Keratinocyte (primary cell): Measurements from ENCODE around the gene HYKK. TPM values are rescaled to one million over a fixed set of nuclear protein-coding genes. Genes with fewer than 3 reads are reported as not detected.

ENCODE experiments used
- DNase-seq: peaks from one replicate; pipeline ENCODE4 v3.0.0-alpha.2; 2011; ENCODE audit warnings: low read depth, missing footprints, low spot score
- FAIRE-seq: peaks from 2 replicates; lab custom pipeline; 2011; peaks lifted over from hg19 to GRCh38; lab: Jason Lieb, UNC
- H2AFZ ChIP-seq: 2 replicates; pipeline ENCODE4 v1.6.0; 2012; ENCODE audit warnings: low read length, control low read depth, inconsistent platforms; ENCODE audit not compliant: control insufficient read depth
- H3K27ac ChIP-seq: 2 replicates; pipeline ENCODE4 v1.5.1; 2011; ENCODE audit warnings: low read length; ENCODE audit not compliant: control insufficient read depth, insufficient read depth
- H3K27me3 ChIP-seq: 3 replicates; pipeline ENCODE4 v1.6.0; 2011; ENCODE audit warnings: low read length; ENCODE audit not compliant: control insufficient read depth, insufficient read depth; ENCODE audit errors: extremely low read depth
- H3K36me3 ChIP-seq, 2 experiments: 2 replicates in 1 of 2; 3 replicates in 1 of 2; pipeline ENCODE4 v1.5.1; 2011; ENCODE audit warnings: low read length in 2 of 2, mild to moderate bottlenecking in 1 of 2; ENCODE audit not compliant: control insufficient read depth in 2 of 2, insufficient read depth in 2 of 2; ENCODE audit errors: extremely low read depth in 1 of 2
- H3K4me1 ChIP-seq: 3 replicates; pipeline ENCODE4 v1.5.1; 2011; ENCODE audit warnings: low read length; ENCODE audit not compliant: control insufficient read depth, insufficient read depth; ENCODE audit errors: extremely low read depth
- H3K4me2 ChIP-seq: 3 replicates; pipeline ENCODE4 v1.6.0; 2011; ENCODE audit warnings: low read depth, low read length; ENCODE audit not compliant: control insufficient read depth, insufficient read depth; ENCODE audit errors: extremely low read depth
- H3K4me3 ChIP-seq, 3 experiments: fragments of 200-600 bp in 1 of 3; sonication (generic) in 1 of 3; 2 replicates in 2 of 3; 3 replicates in 1 of 3; pipeline ENCODE4 v1.5.1; 2011 to 2016; ENCODE audit warnings: low read length in 3 of 3, mild to moderate bottlenecking in 3 of 3, control low read depth in 2 of 3, inconsistent platforms in 1 of 3, low read depth in 1 of 3, mixed read lengths in 1 of 3, mixed run types in 1 of 3, moderate library complexity in 1 of 3; ENCODE audit not compliant: control insufficient read depth in 2 of 3, insufficient read depth in 2 of 3; ENCODE audit errors: extremely low read depth in 1 of 3
- H3K79me2 ChIP-seq: 2 replicates; pipeline ENCODE4 v1.6.0; 2012; ENCODE audit warnings: low read length; ENCODE audit not compliant: control insufficient read depth, insufficient read depth
- H3K9ac ChIP-seq: 3 replicates; pipeline ENCODE4 v1.6.0; 2011; ENCODE audit warnings: low read length; ENCODE audit not compliant: control insufficient read depth, insufficient read depth; ENCODE audit errors: extremely low read depth
- H3K9me1 ChIP-seq: 3 replicates; pipeline ENCODE4 v1.6.0; 2011; ENCODE audit warnings: low read length; ENCODE audit not compliant: control insufficient read depth, insufficient read depth; ENCODE audit errors: extremely low read depth
- H3K9me3 ChIP-seq: 2 replicates; pipeline ENCODE4 v1.5.1; 2012; ENCODE audit warnings: low read depth, low read length; ENCODE audit not compliant: control insufficient read depth
- H4K20me1 ChIP-seq: 3 replicates; pipeline ENCODE4 v1.6.0; 2011; ENCODE audit warnings: low read length; ENCODE audit not compliant: control insufficient read depth, insufficient read depth; ENCODE audit errors: extremely low read depth
- EZH2 ChIP-seq: IDR thresholded peaks from one replicate; pipeline ENCODE4 v1.6.1; 2012; ENCODE audit warnings: inconsistent platforms, mild to moderate bottlenecking, low read length, moderate library complexity
- dilution Hi-C: fragments of 300-500 bp; cut with MboI; formaldehyde crosslinking; loops from one replicate; pipeline ENCODE4 v1.7.0; 2020; ENCODE audit warnings: low sequenced_read_pairs; ENCODE audit not compliant: extremely low pct_ligation_motif_present
- polyA plus RNA-seq, 5 experiments: library from polyadenylated mRNA; depleted of rRNA in 3 of 5; stranded (reverse) in 3 of 5; stranded (forward) in 1 of 5; unstranded in 1 of 5; fragments of >200 nt; gene quantifications; 1 replicate in 1 of 5; 2 replicates in 3 of 5; 3 replicates in 1 of 5; pipeline versions ENCODE4 v1.2.1 to v1.2.3, GENCODE V29; 2011 to 2012; ENCODE audit warnings: missing spikeins in 2 of 5, low read depth in 1 of 5, low replicate concordance in 1 of 5
- TF ChIP-seq, protein P1 (sequence below), 3 experiments: IDR thresholded peaks in 1 of 3; conservative IDR thresholded peaks in 1 of 3; optimal IDR thresholded peaks in 1 of 3; 2 replicates in 2 of 3; 3 replicates in 1 of 3; pipeline versions ENCODE3 to v1.5.1; 2011; ENCODE audit warnings: low read length in 3 of 3, mild to moderate bottlenecking in 3 of 3, moderate library complexity in 2 of 3, control low read depth in 1 of 3, inconsistent platforms in 1 of 3; ENCODE audit not compliant: insufficient read depth in 2 of 3; ENCODE audit errors: extremely low read depth in 1 of 3

The HYKK gene
- polyA plus RNA-seq, 1 donor (not counting 4 experiments of a cell fraction or from before 2014, with no cell fraction given), result 2.2 TPM

GRCh38 chr15:78570710-78571109 is 63.3 kb downstream of the HYKK start:
- Histone ChIP-seq H3K27me3 (no peaks in the 10 kb centered on the region), H2AFZ (no peak overlapping the region), H3K4me1 (peaks cover 5% of the 10 kb centered on the region), H3K36me3 (no peaks in the 10 kb centered on the region), H3K9me1 (no peaks in the 10 kb centered on the region), H3K4me2 (no peak overlapping the region), H3K27ac (no peak overlapping the region), H3K4me3 (no peak overlapping the region), H4K20me1 (no peaks in the 10 kb centered on the region), H3K79me2 (peaks cover 4% of the 10 kb centered on the region), H3K9me3 (no peaks in the 10 kb centered on the region), H3K9ac (no peak overlapping the region)
- no peak for FAIRE-seq
- DNase-seq, result no peak
- dilution Hi-C loops, result no loop called here
- TF ChIP-seq EZH2, result no peak
- TF ChIP-seq, protein P1, sequence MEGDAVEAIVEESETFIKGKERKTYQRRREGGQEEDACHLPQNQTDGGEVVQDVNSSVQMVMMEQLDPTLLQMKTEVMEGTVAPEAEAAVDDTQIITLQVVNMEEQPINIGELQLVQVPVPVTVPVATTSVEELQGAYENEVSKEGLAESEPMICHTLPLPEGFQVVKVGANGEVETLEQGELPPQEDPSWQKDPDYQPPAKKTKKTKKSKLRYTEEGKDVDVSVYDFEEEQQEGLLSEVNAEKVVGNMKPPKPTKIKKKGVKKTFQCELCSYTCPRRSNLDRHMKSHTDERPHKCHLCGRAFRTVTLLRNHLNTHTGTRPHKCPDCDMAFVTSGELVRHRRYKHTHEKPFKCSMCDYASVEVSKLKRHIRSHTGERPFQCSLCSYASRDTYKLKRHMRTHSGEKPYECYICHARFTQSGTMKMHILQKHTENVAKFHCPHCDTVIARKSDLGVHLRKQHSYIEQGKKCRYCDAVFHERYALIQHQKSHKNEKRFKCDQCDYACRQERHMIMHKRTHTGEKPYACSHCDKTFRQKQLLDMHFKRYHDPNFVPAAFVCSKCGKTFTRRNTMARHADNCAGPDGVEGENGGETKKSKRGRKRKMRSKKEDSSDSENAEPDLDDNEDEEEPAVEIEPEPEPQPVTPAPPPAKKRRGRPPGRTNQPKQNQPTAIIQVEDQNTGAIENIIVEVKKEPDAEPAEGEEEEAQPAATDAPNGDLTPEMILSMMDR (optimal IDR thresholded peaks at IDR 0.05 in 1 of 3, IDR thresholded peaks at IDR 0.05 in 1 of 3, conservative IDR thresholded peaks at IDR 0.05 in 1 of 3; ENCODE audit: extremely low read depth in 1 of 3, insufficient read depth in 2 of 3, low read length in 3 of 3), result no peak

GRCh38 chr15:78571382-78571781 is 64.0 kb downstream of the HYKK start:
- TF ChIP-seq EZH2, result no peak
- TF ChIP-seq, protein P1 (optimal IDR thresholded peaks at IDR 0.05 in 1 of 3, IDR thresholded peaks at IDR 0.05 in 1 of 3, conservative IDR thresholded peaks at IDR 0.05 in 1 of 3; ENCODE audit: extremely low read depth in 1 of 3, insufficient read depth in 2 of 3, low read length in 3 of 3), result no peak
- H3K79me2 ChIP-seq, result peaks cover 4% of the 10 kb centered on the region
- no peaks in the 10 kb centered on the region for H3K27me3 ChIP-seq
- no peaks in the 10 kb centered on the region for H3K36me3 ChIP-seq
- H3K9me1 ChIP-seq, result no peaks in the 10 kb centered on the region
- no peak overlapping the region for H2AFZ ChIP-seq
- no peaks in the 10 kb centered on the region for H4K20me1 ChIP-seq
- dilution Hi-C loops, result no loop called here
- H3K9me3 ChIP-seq, result no peaks in the 10 kb centered on the region
- no peak overlapping the region for H3K27ac ChIP-seq
- DNase-seq (no peak), FAIRE-seq (no peak)
- H3K4me1 ChIP-seq, result peaks cover 4% of the 10 kb centered on the region
- no peak overlapping the region for H3K4me3 ChIP-seq
- H3K4me2 ChIP-seq, result no peak overlapping the region
- no peak overlapping the region for H3K9ac ChIP-seq
